ENCODE measurements around the gene MBNL2. TPM values are rescaled to one million over a fixed set of nuclear protein-coding genes. Genes with fewer than 3 reads are reported as not detected.

Gene MBNL2
- total and polyA plus RNA-seq, 2 of the 13 experiments (the other 11 are each of a cell fraction or from before 2014, with no cell fraction given) = 30.8 to 59.0 TPM

- TF ChIP-seq AHDC1 (CRISPR knock-in tag; IDR thresholded peaks at IDR 0.05; ENCODE audit: borderline replicate concordance) (peak; percentile 53; the same call in 1 of the 2 replicates), ZBTB1 (CRISPR knock-in tag; IDR thresholded peaks at IDR 0.05; ENCODE audit: borderline replicate concordance) (no peak), CREB3 (CRISPR knock-in tag; IDR thresholded peaks at IDR 0.05) (no peak), ZBTB10 (CRISPR knock-in tag; IDR thresholded peaks at IDR 0.05; ENCODE audit: borderline replicate concordance) (0 out of 2 replicates have a peak, but pooled peaks have one; percentile 13), HOXA3 (CRISPR knock-in tag; IDR thresholded peaks at IDR 0.05) (no peak), TEAD2 (CRISPR knock-in tag; IDR thresholded peaks at IDR 0.05) (no peak), HINFP (CRISPR knock-in tag; IDR thresholded peaks at IDR 0.05; ENCODE audit: low read depth) (no peak), ZNF124 (CRISPR knock-in tag; IDR thresholded peaks at IDR 0.05) (no peak), HNF1B (CRISPR knock-in tag; IDR thresholded peaks at IDR 0.05) (no peak), HHEX (CRISPR knock-in tag; IDR thresholded peaks at IDR 0.05) (no peak), CREB1 (IDR thresholded peaks at IDR 0.05) (no peak), CREB1 (CRISPR knock-in tag; IDR thresholded peaks at IDR 0.05) (no peak), TOE1 (CRISPR knock-in tag; IDR thresholded peaks at IDR 0.05) (no peak), ARID3A (IDR thresholded peaks at IDR 0.05; ENCODE audit: low read depth, low read length) (peak; percentile 92), ZBTB21 (CRISPR knock-in tag; IDR thresholded peaks at IDR 0.05) (no peak)
These were observed 66.4 kb downstream of the MBNL2 start (continued) for GRCh38 chr13:97288486-97288900.
